Psoas muscle (tissue), 8 donors: ENCODE measurements around the gene SIM2. TPM values are rescaled to one million over a fixed set of nuclear protein-coding genes. Genes with fewer than 3 reads are reported as not detected.

Experiments
- ATAC-seq, 4 donors: fragments of 200-7000 bp; cut with Tn5 transposase; one replicate each; pipeline ENCODE4 v1.9.1; 2020; ENCODE audit warnings: moderate library complexity in 3 of 4, mild to moderate bottlenecking in 2 of 4
- DNase-seq, 2 donors: peaks; one replicate each; pipeline ENCODE4 v3.0.0-alpha.2; 2020
- H3K27ac ChIP-seq: fragments of 200-600 bp; one replicate; pipeline ENCODE4 v1.8.0; 2022
- H3K27me3 ChIP-seq, 3 donors: fragments of 200-600 bp in 1 of 3; one replicate each; pipeline versions ENCODE4 v1.6.1 to v1.8.0; 2013 to 2022; ENCODE audit warnings: low read length in 2 of 3, mild to moderate bottlenecking in 2 of 3, moderate library complexity in 1 of 3; ENCODE audit not compliant: insufficient read depth in 3 of 3
- H3K36me3 ChIP-seq, 2 donors: fragments of 200-600 bp in 1 of 2; one replicate each; pipeline versions ENCODE4 v1.6.1 to v1.8.0; 2013 to 2022; ENCODE audit warnings: low read depth in 1 of 2, mild to moderate bottlenecking in 1 of 2, moderate library complexity in 1 of 2; ENCODE audit not compliant: insufficient read depth in 1 of 2
- H3K4me1 ChIP-seq: fragments of 200-600 bp; one replicate; pipeline ENCODE4 v1.8.0; 2022
- H3K4me3 ChIP-seq: fragments of 200-600 bp; one replicate; pipeline ENCODE4 v1.8.0; 2022; ENCODE audit warnings: mild to moderate bottlenecking
- H3K9me3 ChIP-seq: fragments of 200-600 bp; one replicate; pipeline ENCODE4 v1.8.0; 2022
- WGBS, 3 donors: extraction: QIAGEN DNeasy Blood & Tissue Kit; methylation state at CpG; one replicate each; pipeline versions ENCODE4 v1.1.6 to v1.1.7; 2013; 5-methylcytosine and 5-hydroxymethylcytosine counted together
- intact Hi-C, 2 donors: fragments of 100-400 bp; cut with DNase I; formaldehyde crosslinking; loops; one replicate each; pipeline versions ENCODE4 v1.11.0 to v1.14.2; 2022
- polyA plus RNA-seq, 3 donors: library from polyadenylated mRNA; stranded (reverse); fragments of 200-250 nt; gene quantifications; one replicate each; pipeline ENCODE4 v1.2.3, GENCODE V29; 2013
- total RNA-seq, 4 donors: library from RNA; stranded (reverse); fragmentation: NEBNext Ultra II Directional in 2 of 4; extraction: Animal tissue kit (Norgen Biotek cat#: 25700) in 2 of 4; gene quantifications; one replicate each; pipeline versions ENCODE4 v1.2.1 to v1.2.4, GENCODE V29; 2021 to 2023
- TF ChIP-seq, protein P1 (sequence below): fragments of 200-600 bp; IDR thresholded peaks from one replicate; pipeline ENCODE4 v1.8.0; 2022; ENCODE audit warnings: antibody characterized with exemption
- donor health status: healthy with polysubstance abuse.
- donor health status: DM: no; HTN: no; CAD: no; lungs with moderate emphysema.
- donor health status: Bipolar disorder and iron deficiency.
- donor health status: healthy.
- donor health status: DM: yes; HTN: yes; CAD: no.
- donor health status: DM: no; HTN: no; CAD: no.
- donor health status: DM: no; HTN: no; CAD: no.
- donor health status: DM: yes; HTN: yes; CAD: no.

SIM2 gene
- total and polyA plus RNA-seq, 7 donors, result 0.06 to 3.0 (median 0.14) TPM

DNA sequence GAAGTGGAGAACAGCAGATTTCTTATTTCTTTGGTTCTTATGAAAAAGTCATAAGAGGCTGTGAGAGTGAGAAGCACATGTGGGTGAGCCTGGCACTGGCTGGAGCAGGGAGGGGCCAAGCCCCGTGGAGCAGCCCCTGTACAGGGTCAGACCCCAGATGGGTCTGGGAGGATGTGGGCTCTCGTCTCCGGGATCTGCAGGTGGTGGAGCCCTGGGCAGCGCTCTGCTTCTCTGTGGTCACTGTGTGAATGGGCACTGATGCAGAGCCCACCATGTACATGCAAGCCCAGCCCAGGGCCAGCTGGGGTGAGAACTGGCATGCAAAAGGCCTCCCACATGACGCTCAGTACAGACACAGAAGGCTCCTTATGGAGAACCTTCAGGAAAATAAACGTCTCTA lies 67.6 kb downstream of the SIM2 start:
- no peak overlapping the region for H3K4me3 ChIP-seq
- 87 to 89% (median 89%) methylated on average over 6 of the region's 6 CpGs for WGBS, 3 donors
- H3K36me3 ChIP-seq, result peaks cover 0 to 5% of the 10 kb centered on the region in 2 donors
- ATAC-seq (no peak), DNase-seq (no peak)
- intact Hi-C loops, result no loop called here
- H3K27ac ChIP-seq, result no peak overlapping the region
- H3K4me1 ChIP-seq, result peaks cover 5% of the 10 kb centered on the region
- TF ChIP-seq, protein P1, sequence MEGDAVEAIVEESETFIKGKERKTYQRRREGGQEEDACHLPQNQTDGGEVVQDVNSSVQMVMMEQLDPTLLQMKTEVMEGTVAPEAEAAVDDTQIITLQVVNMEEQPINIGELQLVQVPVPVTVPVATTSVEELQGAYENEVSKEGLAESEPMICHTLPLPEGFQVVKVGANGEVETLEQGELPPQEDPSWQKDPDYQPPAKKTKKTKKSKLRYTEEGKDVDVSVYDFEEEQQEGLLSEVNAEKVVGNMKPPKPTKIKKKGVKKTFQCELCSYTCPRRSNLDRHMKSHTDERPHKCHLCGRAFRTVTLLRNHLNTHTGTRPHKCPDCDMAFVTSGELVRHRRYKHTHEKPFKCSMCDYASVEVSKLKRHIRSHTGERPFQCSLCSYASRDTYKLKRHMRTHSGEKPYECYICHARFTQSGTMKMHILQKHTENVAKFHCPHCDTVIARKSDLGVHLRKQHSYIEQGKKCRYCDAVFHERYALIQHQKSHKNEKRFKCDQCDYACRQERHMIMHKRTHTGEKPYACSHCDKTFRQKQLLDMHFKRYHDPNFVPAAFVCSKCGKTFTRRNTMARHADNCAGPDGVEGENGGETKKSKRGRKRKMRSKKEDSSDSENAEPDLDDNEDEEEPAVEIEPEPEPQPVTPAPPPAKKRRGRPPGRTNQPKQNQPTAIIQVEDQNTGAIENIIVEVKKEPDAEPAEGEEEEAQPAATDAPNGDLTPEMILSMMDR, result no peak
- no peaks in the 10 kb centered on the region for H3K27me3 ChIP-seq
- no peaks in the 10 kb centered on the region for H3K9me3 ChIP-seq

DNA sequence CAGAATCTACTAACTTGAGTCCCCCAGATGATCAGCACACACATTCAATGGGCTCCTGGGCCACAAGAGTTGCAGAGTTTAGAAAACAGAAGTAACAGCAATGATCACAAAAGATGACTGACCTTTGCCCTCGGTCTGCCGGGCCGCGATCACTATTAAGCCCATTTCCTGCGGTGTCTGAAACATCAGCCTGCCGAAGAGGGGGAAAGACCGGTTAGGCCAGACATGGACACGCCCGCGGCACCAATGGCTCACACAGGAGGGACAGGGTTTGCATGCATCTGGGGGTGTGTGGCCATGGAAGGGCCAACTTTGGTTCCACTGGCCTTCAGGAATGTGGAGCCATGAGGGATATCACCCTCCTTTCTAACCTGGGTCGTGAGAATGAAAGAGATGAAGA lies 68.2 kb downstream of the SIM2 start:
- Histone ChIP-seq H3K27ac (no peak overlapping the region), H3K9me3 (no peaks in the 10 kb centered on the region), H3K4me3 (no peak overlapping the region), H3K4me1 (peaks cover 5% of the 10 kb centered on the region), H3K27me3 (no peaks in the 10 kb centered on the region), H3K36me3 (peaks cover 0 to 5% of the 10 kb centered on the region in 2 donors)
- WGBS, 3 donors, result 94 to 95% (median 95%) methylated on average over 11 of the region's 11 CpGs
- ATAC-seq (no peak), DNase-seq (no peak)
- TF ChIP-seq, protein P1, result no peak
- intact Hi-C loops, result no loop called here

DNA sequence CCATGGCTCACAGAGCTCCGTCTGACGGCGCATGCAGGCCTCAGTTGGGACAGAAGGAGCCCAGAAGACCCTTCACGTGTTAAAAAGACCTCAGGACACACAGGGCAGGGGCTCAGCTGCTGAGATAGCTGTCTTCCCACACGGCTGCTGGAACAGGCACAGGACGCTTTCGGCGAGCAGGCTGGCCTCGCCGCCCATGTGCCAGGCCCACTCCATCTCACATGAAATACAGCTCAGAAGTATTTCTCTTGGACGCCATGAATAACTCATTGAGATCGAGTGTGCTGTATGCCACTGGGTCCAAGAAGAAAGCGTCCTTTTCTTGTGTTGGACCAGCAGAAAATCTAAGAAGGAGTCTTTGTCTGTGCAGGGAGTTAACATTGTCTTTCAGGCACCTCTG lies 69.6 kb downstream of the SIM2 start:
- no peaks in the 10 kb centered on the region for H3K36me3 ChIP-seq
- H3K27ac ChIP-seq, result no peak overlapping the region
- no peaks in the 10 kb centered on the region for H3K27me3 ChIP-seq
- 77 to 90% (median 80%) methylated on average over 13 of the region's 13 CpGs for WGBS, 3 donors
- H3K4me1 ChIP-seq, result peaks cover 11% of the 10 kb centered on the region
- ATAC-seq, result no peak
- no peak overlapping the region for H3K4me3 ChIP-seq
- no peak for DNase-seq
- intact Hi-C loops, result no loop called here
- TF ChIP-seq, protein P1, result no peak
- H3K9me3 ChIP-seq, result no peaks in the 10 kb centered on the region

DNA sequence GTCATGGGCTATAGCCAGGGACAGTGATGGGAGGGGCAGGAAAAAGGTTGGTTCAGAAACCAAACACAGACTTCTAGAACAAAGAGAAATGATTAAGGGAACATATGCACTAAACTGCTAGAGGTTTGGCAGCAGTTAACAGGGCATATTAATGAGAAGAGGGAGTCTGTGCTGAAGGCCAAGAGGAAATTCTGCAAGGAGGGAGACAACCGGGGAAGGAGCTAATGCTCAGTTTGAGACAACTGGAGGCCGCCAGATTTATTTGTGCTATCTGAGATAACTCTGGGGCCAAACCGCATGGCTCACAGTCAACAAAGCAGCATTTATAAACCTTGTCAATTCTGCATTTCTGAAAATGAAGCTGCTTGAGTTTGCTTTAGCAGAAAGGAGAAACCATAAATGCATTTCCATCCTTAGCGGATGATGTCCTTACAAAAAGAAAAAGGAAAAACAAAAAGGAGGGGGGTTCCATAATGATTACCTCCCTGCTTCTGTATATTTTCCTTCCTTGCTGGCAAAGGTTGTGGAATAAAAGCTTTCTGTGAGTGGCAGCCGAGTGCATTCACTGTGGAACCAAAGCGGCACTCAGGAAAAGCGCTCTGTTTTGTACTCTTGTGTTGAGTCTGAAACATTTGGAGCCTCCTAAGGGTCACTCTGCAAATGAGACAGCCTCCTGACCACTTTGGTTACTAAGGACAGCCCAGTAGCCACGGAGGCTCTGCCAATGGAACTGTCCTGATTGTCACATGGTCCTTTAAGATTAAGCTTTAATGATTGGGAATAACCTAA lies 70.3 kb downstream of the SIM2 start:
- Histone ChIP-seq H3K9me3 (no peaks in the 10 kb centered on the region), H3K4me3 (no peak overlapping the region), H3K4me1 (peaks cover 15% of the 10 kb centered on the region), H3K36me3 (no peaks in the 10 kb centered on the region), H3K27ac (no peak overlapping the region), H3K27me3 (no peaks in the 10 kb centered on the region)
- intact Hi-C loops, result no loop called here
- WGBS, 3 donors, result 58 to 68% (median 68%) methylated on average over 8 of the region's 8 CpGs
- no peak for DNase-seq
- ATAC-seq, result no peak
- TF ChIP-seq, protein P1, result no peak
